Smooth muscle cell of the brain vasculature (primary cell): ENCODE data around the gene DNAH14.
"Not testable (repeated sequence)": the region's sequence is repeated elsewhere in the genome, so short reads cannot be mapped to it uniquely, and the experiment has no call there.

Source experiments
- DNase-seq: peaks from one replicate; pipeline ENCODE4 v3.0.0-alpha.2; 2012; ENCODE audit warnings: low read depth, low spot score

The DNAH14 gene

GRCh38 chr1:224995602-224996001, 66.1 kb downstream of the DNAH14 start:
- no peak for DNase-seq

GRCh38 chr1:224996266-224996665, 66.8 kb downstream of the DNAH14 start:
- DNase-seq = no peak

- DNase-seq = no peak
Observed at GRCh38 chr1:224998185-224998584, 68.7 kb downstream of the DNAH14 start.

GRCh38 chr1:225004396-225004795, 74.9 kb downstream of the DNAH14 start:
- DNase-seq = no peak

GRCh38 chr1:225006352-225006751, 76.9 kb downstream of the DNAH14 start:
- not testable (repeated sequence) for DNase-seq

GRCh38 chr1:225008050-225008449, 78.6 kb downstream of the DNAH14 start:
- DNase-seq = not testable (repeated sequence)

GRCh38 chr1:225021037-225021436, 91.6 kb downstream of the DNAH14 start:
- no peak for DNase-seq

- DNase-seq = no peak
Observed at GRCh38 chr1:225026701-225027100, 97.2 kb downstream of the DNAH14 start.

GRCh38 chr1:225036441-225036840, 107.0 kb downstream of the DNAH14 start:
- not testable (repeated sequence) for DNase-seq

- no peak for DNase-seq
Observed at GRCh38 chr1:225042263-225042662, 112.8 kb downstream of the DNAH14 start.

GRCh38 chr1:225044258-225044657, 114.8 kb downstream of the DNAH14 start:
- no peak for DNase-seq

- DNase-seq = no peak
Observed at GRCh38 chr1:225049594-225049993, 120.1 kb downstream of the DNAH14 start.

- DNase-seq = no peak
Observed at GRCh38 chr1:225063722-225064121, 134.2 kb downstream of the DNAH14 start.

GRCh38 chr1:225070972-225071371, 141.5 kb downstream of the DNAH14 start:
- no peak for DNase-seq

- no peak for DNase-seq
Observed at GRCh38 chr1:225097175-225097574, 167.7 kb downstream of the DNAH14 start.

GRCh38 chr1:225111000-225111399, 181.5 kb downstream of the DNAH14 start:
- DNase-seq = no peak

GRCh38 chr1:225113265-225113664, 183.8 kb downstream of the DNAH14 start:
- DNase-seq = no peak

GRCh38 chr1:225114354-225114990, 185.0 kb downstream of the DNAH14 start:
- no peak for DNase-seq

GRCh38 chr1:225119307-225119706, 189.8 kb downstream of the DNAH14 start:
- no peak for DNase-seq

- no peak for DNase-seq
Observed at GRCh38 chr1:225121095-225121494, 191.6 kb downstream of the DNAH14 start.

- no peak for DNase-seq
Observed at GRCh38 chr1:225131869-225132268, 202.4 kb downstream of the DNAH14 start.

GRCh38 chr1:225137976-225138375, 208.5 kb downstream of the DNAH14 start:
- no peak for DNase-seq

- no peak for DNase-seq
Observed at GRCh38 chr1:225143001-225143400, 213.5 kb downstream of the DNAH14 start.

- no peak for DNase-seq
Observed at GRCh38 chr1:225146478-225146877, 217.0 kb downstream of the DNAH14 start.
